ENCODE measurements around the gene CYP27C1. TPM values are rescaled to one million over a fixed set of nuclear protein-coding genes. Genes with fewer than 3 reads are reported as not detected.

Gene CYP27C1
- polyA plus RNA-seq, 2 of the 4 experiments (the other 2 are of a cell fraction), result 2.2 to 4.6 TPM

DNA sequence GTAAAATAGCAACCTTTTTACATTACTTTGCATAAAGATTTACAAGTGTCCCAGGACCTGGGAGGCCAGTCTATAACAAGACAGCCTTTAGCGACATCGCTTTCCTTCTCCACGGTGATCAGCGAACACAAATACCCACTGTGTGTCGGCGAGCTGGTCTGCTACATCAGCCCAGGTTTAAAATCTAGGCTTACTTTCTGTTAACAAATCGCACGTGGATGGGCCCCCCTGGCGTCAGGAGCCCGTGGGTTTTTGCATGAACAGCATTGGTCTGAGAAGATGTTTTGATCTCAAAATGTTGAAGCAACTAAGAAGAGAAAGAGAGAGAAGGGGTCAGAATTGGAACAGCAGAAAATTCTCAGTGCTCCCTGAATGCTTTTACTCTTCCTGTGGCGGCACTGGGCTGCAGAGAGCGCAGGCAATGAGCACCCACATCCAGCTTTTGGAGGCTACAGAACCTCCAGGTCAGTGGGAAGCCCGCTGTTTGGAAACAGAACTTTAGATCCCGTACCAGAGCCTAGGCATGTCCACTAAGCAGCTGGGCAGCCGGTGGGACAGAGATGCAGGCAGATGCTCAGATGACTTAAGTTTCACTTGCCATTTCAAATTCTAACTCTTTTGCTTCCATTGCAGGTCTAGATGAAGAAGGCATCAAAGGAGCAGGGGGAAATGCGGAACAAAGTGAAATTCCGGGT, 32.9 kb downstream of the CYP27C1 start:
- TF ChIP-seq HOXB13 (CRISPR knock-in tag; IDR thresholded peaks at IDR 0.05; ENCODE audit: low read depth) (no peak), CBX8 (IDR thresholded peaks at IDR 0.05) (no peak), HOXA7 (CRISPR knock-in tag; IDR thresholded peaks at IDR 0.05) (no peak), BHLHE40 (IDR thresholded peaks at IDR 0.05; ENCODE audit: low read depth, low read length) (no peak), NPAS2 (CRISPR knock-in tag; IDR thresholded peaks at IDR 0.05; ENCODE audit: borderline replicate concordance) (no peak), ZNF302 (CRISPR knock-in tag; IDR thresholded peaks at IDR 0.05) (no peak), EHMT2 (IDR thresholded peaks at IDR 0.05; ENCODE audit: low read depth) (no peak), CHD4 (IDR thresholded peaks at IDR 0.05; ENCODE audit: borderline replicate concordance) (no peak), CEBPB (IDR thresholded peaks at IDR 0.05) (no peak), RARB (CRISPR knock-in tag; IDR thresholded peaks at IDR 0.05) (no peak), MYC (IDR thresholded peaks at IDR 0.05; ENCODE audit: borderline replicate concordance, low read length) (no peak), ZC3H11A (IDR thresholded peaks at IDR 0.05) (no peak), GATA3 (IDR thresholded peaks at IDR 0.05; ENCODE audit: borderline replicate concordance) (no peak), PHF8 (IDR thresholded peaks at IDR 0.05; ENCODE audit: borderline replicate concordance, low read depth) (no peak)
- TF ChIP-seq, protein P1, sequence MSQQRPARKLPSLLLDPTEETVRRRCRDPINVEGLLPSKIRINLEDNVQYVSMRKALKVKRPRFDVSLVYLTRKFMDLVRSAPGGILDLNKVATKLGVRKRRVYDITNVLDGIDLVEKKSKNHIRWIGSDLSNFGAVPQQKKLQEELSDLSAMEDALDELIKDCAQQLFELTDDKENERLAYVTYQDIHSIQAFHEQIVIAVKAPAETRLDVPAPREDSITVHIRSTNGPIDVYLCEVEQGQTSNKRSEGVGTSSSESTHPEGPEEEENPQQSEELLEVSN (IDR thresholded peaks at IDR 0.05; ENCODE audit: borderline replicate concordance, low read depth), result no peak
- TF ChIP-seq, protein P2, sequence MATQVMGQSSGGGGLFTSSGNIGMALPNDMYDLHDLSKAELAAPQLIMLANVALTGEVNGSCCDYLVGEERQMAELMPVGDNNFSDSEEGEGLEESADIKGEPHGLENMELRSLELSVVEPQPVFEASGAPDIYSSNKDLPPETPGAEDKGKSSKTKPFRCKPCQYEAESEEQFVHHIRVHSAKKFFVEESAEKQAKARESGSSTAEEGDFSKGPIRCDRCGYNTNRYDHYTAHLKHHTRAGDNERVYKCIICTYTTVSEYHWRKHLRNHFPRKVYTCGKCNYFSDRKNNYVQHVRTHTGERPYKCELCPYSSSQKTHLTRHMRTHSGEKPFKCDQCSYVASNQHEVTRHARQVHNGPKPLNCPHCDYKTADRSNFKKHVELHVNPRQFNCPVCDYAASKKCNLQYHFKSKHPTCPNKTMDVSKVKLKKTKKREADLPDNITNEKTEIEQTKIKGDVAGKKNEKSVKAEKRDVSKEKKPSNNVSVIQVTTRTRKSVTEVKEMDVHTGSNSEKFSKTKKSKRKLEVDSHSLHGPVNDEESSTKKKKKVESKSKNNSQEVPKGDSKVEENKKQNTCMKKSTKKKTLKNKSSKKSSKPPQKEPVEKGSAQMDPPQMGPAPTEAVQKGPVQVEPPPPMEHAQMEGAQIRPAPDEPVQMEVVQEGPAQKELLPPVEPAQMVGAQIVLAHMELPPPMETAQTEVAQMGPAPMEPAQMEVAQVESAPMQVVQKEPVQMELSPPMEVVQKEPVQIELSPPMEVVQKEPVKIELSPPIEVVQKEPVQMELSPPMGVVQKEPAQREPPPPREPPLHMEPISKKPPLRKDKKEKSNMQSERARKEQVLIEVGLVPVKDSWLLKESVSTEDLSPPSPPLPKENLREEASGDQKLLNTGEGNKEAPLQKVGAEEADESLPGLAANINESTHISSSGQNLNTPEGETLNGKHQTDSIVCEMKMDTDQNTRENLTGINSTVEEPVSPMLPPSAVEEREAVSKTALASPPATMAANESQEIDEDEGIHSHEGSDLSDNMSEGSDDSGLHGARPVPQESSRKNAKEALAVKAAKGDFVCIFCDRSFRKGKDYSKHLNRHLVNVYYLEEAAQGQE (IDR thresholded peaks at IDR 0.05), result no peak
- TF ChIP-seq, protein P3, sequence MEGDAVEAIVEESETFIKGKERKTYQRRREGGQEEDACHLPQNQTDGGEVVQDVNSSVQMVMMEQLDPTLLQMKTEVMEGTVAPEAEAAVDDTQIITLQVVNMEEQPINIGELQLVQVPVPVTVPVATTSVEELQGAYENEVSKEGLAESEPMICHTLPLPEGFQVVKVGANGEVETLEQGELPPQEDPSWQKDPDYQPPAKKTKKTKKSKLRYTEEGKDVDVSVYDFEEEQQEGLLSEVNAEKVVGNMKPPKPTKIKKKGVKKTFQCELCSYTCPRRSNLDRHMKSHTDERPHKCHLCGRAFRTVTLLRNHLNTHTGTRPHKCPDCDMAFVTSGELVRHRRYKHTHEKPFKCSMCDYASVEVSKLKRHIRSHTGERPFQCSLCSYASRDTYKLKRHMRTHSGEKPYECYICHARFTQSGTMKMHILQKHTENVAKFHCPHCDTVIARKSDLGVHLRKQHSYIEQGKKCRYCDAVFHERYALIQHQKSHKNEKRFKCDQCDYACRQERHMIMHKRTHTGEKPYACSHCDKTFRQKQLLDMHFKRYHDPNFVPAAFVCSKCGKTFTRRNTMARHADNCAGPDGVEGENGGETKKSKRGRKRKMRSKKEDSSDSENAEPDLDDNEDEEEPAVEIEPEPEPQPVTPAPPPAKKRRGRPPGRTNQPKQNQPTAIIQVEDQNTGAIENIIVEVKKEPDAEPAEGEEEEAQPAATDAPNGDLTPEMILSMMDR (IDR thresholded peaks at IDR 0.05), result no peak
- TF ChIP-seq, protein P4, sequence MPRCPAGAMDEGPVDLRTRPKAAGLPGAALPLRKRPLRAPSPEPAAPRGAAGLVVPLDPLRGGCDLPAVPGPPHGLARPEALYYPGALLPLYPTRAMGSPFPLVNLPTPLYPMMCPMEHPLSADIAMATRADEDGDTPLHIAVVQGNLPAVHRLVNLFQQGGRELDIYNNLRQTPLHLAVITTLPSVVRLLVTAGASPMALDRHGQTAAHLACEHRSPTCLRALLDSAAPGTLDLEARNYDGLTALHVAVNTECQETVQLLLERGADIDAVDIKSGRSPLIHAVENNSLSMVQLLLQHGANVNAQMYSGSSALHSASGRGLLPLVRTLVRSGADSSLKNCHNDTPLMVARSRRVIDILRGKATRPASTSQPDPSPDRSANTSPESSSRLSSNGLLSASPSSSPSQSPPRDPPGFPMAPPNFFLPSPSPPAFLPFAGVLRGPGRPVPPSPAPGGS (IDR thresholded peaks at IDR 0.05), result no peak
- H3K4me3 ChIP-seq, result no peak overlapping the region
- ChIA-PET POLR2A (no interaction called here), CTCF (interaction anchor here (1.1 to 1.6 kb wide), 3 partner anchors 9 to 463 kb away, joined by 4 read pairs; no protein-coding TSS in a partner anchor)
- H3K27ac ChIP-seq, result no peak overlapping the region
- H3K4me1 ChIP-seq, result no peaks in the 10 kb centered on the region
- no peak for FAIRE-seq
- WGBS (ENCODE audit: missing lambda C conversion rate), result 86% methylated on average over 17 of the region's 17 CpGs
- no peaks in the 10 kb centered on the region for H3K9me3 ChIP-seq
- ATAC-seq, result no peak
- DNase-seq (ENCODE audit: low read depth in 1 of 2, low spot score in 1 of 2), result no peak
- H3K4me2 ChIP-seq, result no peak overlapping the region

DNA sequence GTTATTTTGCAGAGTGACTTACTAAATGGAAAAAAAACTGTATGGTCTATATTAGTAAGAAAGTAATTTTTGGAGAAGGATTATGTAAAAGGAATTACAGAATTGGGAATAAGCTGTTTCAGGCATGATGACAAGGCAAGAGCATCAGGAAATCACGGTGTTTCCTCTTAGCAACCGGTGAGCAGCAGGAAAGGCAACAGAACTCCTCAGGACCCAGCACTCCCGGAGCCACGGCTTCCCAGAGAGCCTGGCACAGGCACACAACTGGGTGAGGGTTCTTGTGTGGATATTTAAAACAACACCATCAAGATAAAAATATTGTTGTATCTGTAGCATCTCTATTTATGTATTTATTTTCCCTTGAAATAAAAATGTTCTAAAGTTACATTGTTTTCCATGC, 34.4 kb downstream of the CYP27C1 start:
- FAIRE-seq, result no peak
- Histone ChIP-seq H3K4me3 (no peak overlapping the region), H3K27ac (no peak overlapping the region), H3K9me3 (peaks cover 3% of the 10 kb centered on the region; the same call in 1 of the 3 replicates), H3K4me1 (no peaks in the 10 kb centered on the region), H3K4me2 (no peak overlapping the region)
- WGBS (ENCODE audit: missing lambda C conversion rate), result 89% methylated on average over 4 of the region's 4 CpGs
- DNase-seq (ENCODE audit: low read depth in 1 of 2, low spot score in 1 of 2), result no peak
- no peak for ATAC-seq
- no peak for TF ChIP-seq NPAS2 (CRISPR knock-in tag; IDR thresholded peaks at IDR 0.05; ENCODE audit: borderline replicate concordance)
- TF ChIP-seq RARB (CRISPR knock-in tag; IDR thresholded peaks at IDR 0.05), result no peak
- no peak for TF ChIP-seq EHMT2 (IDR thresholded peaks at IDR 0.05; ENCODE audit: low read depth)
- no peak for TF ChIP-seq RFX5 (IDR thresholded peaks at IDR 0.05)
- TF ChIP-seq ZFP36 (IDR thresholded peaks at IDR 0.05; ENCODE audit: borderline replicate concordance, partially characterized antibody), result no peak
- TF ChIP-seq RCOR1 (IDR thresholded peaks at IDR 0.05; ENCODE audit: low read depth, low read length), result no peak
- ChIA-PET CTCF (interaction anchor here (0.6 to 3.1 kb wide), 3 partner anchors 12 to 16 kb away, joined by 3 to 14 read pairs (median 6); no protein-coding TSS in a partner anchor), POLR2A (no interaction called here)
